DND-41 (cell line): ENCODE results near the gene L3MBTL4.

Experiments used
- EZH2 ChIP-seq: IDR thresholded peaks from 3 replicates; pipeline ENCODE4 v1.6.1; 2012; ENCODE audit warnings: borderline replicate concordance, low read depth, mild to moderate bottlenecking, moderate library complexity, low read length, inconsistent platforms; ENCODE audit not compliant: severe bottlenecking
- TF ChIP-seq, protein P1 (sequence below): IDR thresholded peaks from 2 replicates; pipeline ENCODE4 v1.5.1; 2012; ENCODE audit warnings: borderline replicate concordance, low read length, moderate library complexity, mild to moderate bottlenecking; ENCODE audit not compliant: poor library complexity, severe bottlenecking; ENCODE audit errors: extremely low read depth

DNA sequence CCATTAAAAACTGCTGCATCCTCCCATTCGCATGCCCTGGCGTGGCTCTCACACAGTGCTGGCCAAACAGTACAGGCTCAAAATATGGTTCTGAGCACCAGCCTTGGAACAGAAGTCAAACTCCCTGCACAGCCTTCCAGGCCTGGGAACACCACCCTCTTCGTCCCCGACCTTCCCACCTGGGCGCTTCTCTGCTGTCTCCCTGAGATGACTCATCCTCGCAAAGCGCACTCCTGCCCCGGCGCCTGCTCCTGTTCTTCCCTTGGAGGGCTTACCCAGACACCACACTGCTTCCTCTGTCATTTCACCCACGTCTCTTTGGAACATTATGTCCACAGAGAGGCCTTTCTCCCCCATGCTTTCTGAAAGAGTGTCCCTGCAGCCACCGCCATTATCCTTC lies 172.7 kb downstream of the L3MBTL4 start:
- TF ChIP-seq, protein P1, sequence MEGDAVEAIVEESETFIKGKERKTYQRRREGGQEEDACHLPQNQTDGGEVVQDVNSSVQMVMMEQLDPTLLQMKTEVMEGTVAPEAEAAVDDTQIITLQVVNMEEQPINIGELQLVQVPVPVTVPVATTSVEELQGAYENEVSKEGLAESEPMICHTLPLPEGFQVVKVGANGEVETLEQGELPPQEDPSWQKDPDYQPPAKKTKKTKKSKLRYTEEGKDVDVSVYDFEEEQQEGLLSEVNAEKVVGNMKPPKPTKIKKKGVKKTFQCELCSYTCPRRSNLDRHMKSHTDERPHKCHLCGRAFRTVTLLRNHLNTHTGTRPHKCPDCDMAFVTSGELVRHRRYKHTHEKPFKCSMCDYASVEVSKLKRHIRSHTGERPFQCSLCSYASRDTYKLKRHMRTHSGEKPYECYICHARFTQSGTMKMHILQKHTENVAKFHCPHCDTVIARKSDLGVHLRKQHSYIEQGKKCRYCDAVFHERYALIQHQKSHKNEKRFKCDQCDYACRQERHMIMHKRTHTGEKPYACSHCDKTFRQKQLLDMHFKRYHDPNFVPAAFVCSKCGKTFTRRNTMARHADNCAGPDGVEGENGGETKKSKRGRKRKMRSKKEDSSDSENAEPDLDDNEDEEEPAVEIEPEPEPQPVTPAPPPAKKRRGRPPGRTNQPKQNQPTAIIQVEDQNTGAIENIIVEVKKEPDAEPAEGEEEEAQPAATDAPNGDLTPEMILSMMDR, result no peak
- TF ChIP-seq EZH2, result no peak
